ENCODE data around the gene BRIP1.

The BRIP1 gene

DNA sequence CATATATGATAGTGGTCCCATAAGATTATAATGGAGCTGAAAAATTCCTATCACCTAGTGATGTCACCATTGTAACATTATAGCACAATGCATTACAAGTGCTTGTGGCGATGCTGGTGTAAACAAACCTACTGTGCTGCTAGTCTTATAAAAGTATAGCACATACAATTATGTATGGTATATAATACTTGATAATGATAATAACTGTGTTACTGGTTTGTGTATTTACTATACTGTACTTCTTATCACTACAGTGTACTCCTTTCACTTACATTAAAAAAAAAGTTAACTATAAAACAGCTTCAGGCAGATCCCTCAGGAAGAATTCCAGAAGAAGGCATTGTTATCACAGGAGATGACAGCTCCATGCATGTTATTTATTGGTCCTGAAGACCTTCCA, 150.3 kb downstream of the BRIP1 start:
- H3K9me3 ChIP-seq (ENCODE audit: control insufficient read depth, low read length): no peaks in the 10 kb centered on the region
- H3K27ac ChIP-seq: no peak overlapping the region
- no peak overlapping the region for H2AFZ ChIP-seq
- H3K4me2 ChIP-seq (ENCODE audit: low read length): no peak overlapping the region
- H3K9ac ChIP-seq: no peak overlapping the region
- TF ChIP-seq, protein P1, sequence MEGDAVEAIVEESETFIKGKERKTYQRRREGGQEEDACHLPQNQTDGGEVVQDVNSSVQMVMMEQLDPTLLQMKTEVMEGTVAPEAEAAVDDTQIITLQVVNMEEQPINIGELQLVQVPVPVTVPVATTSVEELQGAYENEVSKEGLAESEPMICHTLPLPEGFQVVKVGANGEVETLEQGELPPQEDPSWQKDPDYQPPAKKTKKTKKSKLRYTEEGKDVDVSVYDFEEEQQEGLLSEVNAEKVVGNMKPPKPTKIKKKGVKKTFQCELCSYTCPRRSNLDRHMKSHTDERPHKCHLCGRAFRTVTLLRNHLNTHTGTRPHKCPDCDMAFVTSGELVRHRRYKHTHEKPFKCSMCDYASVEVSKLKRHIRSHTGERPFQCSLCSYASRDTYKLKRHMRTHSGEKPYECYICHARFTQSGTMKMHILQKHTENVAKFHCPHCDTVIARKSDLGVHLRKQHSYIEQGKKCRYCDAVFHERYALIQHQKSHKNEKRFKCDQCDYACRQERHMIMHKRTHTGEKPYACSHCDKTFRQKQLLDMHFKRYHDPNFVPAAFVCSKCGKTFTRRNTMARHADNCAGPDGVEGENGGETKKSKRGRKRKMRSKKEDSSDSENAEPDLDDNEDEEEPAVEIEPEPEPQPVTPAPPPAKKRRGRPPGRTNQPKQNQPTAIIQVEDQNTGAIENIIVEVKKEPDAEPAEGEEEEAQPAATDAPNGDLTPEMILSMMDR (IDR thresholded peaks at IDR 0.05): no peak
- no peaks in the 10 kb centered on the region for H3K79me2 ChIP-seq
- H3K4me1 ChIP-seq: no peaks in the 10 kb centered on the region
- no peak overlapping the region for H3K4me3 ChIP-seq (ENCODE audit: low read depth, low read length)
- no peaks in the 10 kb centered on the region for H3K36me3 ChIP-seq (ENCODE audit: control insufficient read depth, insufficient read depth, low read length)
- no peaks in the 10 kb centered on the region for H3K27me3 ChIP-seq (ENCODE audit: control insufficient read depth, insufficient read depth, low read length)

DNA sequence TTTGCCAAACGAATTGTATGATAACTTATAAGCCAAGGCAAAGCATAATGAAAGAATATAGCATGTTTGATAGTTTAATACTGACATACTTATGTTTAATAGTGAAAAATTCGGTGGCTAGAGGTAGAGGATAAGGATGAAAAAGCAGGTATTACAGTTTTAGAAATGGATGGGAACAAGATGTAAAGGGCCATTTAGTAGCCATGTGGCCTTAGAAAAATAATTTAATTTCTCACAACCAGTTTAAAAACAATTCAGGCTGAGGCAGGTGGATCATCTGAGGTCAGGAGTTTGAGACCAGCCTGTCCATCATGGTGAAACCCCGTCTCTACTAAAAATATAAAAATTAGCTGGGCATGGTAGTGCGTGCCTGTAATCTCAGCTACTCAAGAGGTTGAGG, 152.8 kb downstream of the BRIP1 start:
- Histone ChIP-seq H3K27ac (no peak overlapping the region), H3K4me1 (no peaks in the 10 kb centered on the region), H3K4me3 (ENCODE audit: low read depth, low read length) (no peak overlapping the region), H3K9me3 (ENCODE audit: control insufficient read depth, low read length) (no peaks in the 10 kb centered on the region), H3K9ac (no peak overlapping the region), H2AFZ (no peak overlapping the region), H3K79me2 (no peaks in the 10 kb centered on the region), H3K27me3 (ENCODE audit: control insufficient read depth, insufficient read depth, low read length) (no peaks in the 10 kb centered on the region), H3K4me2 (ENCODE audit: low read length) (no peak overlapping the region), H3K36me3 (ENCODE audit: control insufficient read depth, insufficient read depth, low read length) (no peaks in the 10 kb centered on the region)
- TF ChIP-seq, protein P1 (IDR thresholded peaks at IDR 0.05): no peak

DNA sequence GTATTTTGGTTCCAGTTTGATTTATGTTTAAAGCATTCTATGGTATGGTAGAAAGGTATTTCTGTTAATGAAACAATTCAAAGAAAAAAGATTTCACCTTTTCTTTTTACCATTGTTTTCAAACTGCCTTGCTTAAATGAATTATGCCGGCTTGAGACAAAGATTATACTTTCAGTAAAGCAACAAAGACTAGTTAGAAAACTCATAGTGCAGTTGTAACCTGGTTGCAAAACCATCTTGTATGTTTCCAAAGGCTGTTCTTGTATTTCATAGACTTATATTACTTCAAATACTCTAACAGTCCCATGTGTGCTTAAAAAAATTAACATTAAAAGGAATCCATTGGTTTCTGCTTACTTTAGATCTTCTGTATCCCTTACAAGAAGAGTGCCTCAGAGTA, 153.8 kb downstream of the BRIP1 start:
- Histone ChIP-seq H3K36me3 (ENCODE audit: control insufficient read depth, insufficient read depth, low read length) (no peaks in the 10 kb centered on the region), H2AFZ (no peak overlapping the region), H3K9me3 (ENCODE audit: control insufficient read depth, low read length) (no peaks in the 10 kb centered on the region), H3K4me3 (ENCODE audit: low read depth, low read length) (no peak overlapping the region), H3K27ac (no peak overlapping the region), H3K4me2 (ENCODE audit: low read length) (no peak overlapping the region), H3K27me3 (ENCODE audit: control insufficient read depth, insufficient read depth, low read length) (no peaks in the 10 kb centered on the region), H3K79me2 (no peaks in the 10 kb centered on the region), H3K9ac (no peak overlapping the region), H3K4me1 (no peaks in the 10 kb centered on the region)
- TF ChIP-seq, protein P1 (IDR thresholded peaks at IDR 0.05): no peak

DNA sequence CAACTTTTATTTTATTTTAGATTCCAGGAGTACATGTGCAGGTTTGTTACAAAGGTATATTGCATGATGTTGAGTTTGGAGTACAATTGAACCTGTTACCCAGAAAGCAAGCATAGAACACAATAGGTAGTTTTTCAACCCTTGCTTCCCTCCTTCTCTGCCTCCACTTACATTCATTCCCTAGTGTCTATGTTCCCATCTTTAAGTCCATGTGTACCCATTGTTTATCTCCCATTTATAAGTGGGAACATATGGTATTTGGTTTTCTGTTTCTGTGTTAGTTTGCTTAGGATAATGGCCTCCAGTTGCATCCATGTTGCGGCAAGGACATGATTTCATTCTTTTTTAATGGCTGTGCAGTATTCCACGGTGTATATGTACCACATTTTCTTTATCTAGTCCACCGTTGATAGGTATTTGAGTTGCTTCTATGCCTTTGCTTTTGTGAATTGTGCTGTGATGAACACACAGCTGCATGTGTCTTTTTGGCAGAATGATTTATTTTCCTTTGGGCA, 158.3 kb downstream of the BRIP1 start:
- Histone ChIP-seq H3K36me3 (ENCODE audit: control insufficient read depth, insufficient read depth, low read length) (no peaks in the 10 kb centered on the region), H3K27ac (no peak overlapping the region), H3K9ac (no peak overlapping the region), H3K79me2 (no peaks in the 10 kb centered on the region), H3K4me3 (ENCODE audit: low read depth, low read length) (no peak overlapping the region), H3K4me2 (ENCODE audit: low read length) (no peak overlapping the region), H3K27me3 (ENCODE audit: control insufficient read depth, insufficient read depth, low read length) (no peaks in the 10 kb centered on the region), H3K4me1 (no peaks in the 10 kb centered on the region), H3K9me3 (ENCODE audit: control insufficient read depth, low read length) (no peaks in the 10 kb centered on the region), H2AFZ (no peak overlapping the region)
- TF ChIP-seq, protein P1 (IDR thresholded peaks at IDR 0.05): no peak

DNA sequence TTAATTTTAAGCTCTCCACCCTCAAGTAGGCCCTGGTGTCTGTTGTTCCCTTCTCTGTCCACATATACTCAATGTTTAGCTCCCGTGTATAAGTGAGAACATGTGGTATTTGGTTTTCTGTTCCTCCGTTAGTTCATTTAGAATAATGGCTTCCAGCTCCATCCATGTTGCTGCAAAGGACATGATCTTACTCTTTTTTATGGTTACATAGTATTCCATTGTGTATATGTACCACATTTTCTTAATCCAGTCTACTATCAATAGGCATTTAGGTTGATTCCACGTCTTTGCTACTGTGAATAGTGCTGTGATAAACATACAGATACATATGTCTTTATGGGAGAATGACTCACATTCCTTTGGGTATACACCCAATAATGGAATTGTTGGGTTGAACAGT, 160.9 kb downstream of the BRIP1 start:
- H3K9me3 ChIP-seq (ENCODE audit: control insufficient read depth, low read length): no peaks in the 10 kb centered on the region
- H3K27ac ChIP-seq: no peak overlapping the region
- no peak overlapping the region for H3K4me2 ChIP-seq (ENCODE audit: low read length)
- H3K27me3 ChIP-seq (ENCODE audit: control insufficient read depth, insufficient read depth, low read length): no peaks in the 10 kb centered on the region
- no peaks in the 10 kb centered on the region for H3K79me2 ChIP-seq
- TF ChIP-seq, protein P1 (IDR thresholded peaks at IDR 0.05): no peak
- no peak overlapping the region for H2AFZ ChIP-seq
- no peak overlapping the region for H3K9ac ChIP-seq
- H3K4me1 ChIP-seq: no peaks in the 10 kb centered on the region
- no peak overlapping the region for H3K4me3 ChIP-seq (ENCODE audit: low read depth, low read length)
- H3K36me3 ChIP-seq (ENCODE audit: control insufficient read depth, insufficient read depth, low read length): no peaks in the 10 kb centered on the region
